Adrenal gland (tissue), 12 donors: ENCODE data around the gene PMPCA. TPM values are rescaled to one million over a fixed set of nuclear protein-coding genes. Genes with fewer than 3 reads are reported as not detected.

ENCODE experiments used
- DNase-seq, 7 donors: peaks; one replicate each; pipeline ENCODE4 v3.0.0-alpha.2; 2019 to 2020
- H3K27ac ChIP-seq, 5 donors: fragments of 200-600 bp; sonication (generic) in 4 of 5; 1 replicate in 3 of 5; 2 replicates in 2 of 5; pipeline versions ENCODE4 v1.5.1 to v1.8.0; 2016 to 2020; ENCODE audit warnings: mild to moderate bottlenecking in 1 of 5
- H3K27me3 ChIP-seq: fragments of 200-600 bp; 2 replicates; pipeline ENCODE4 v1.8.0; 2021
- H3K36me3 ChIP-seq, 2 donors: fragments of 200-600 bp; replicated peaks in 1 of 2; 1 replicate in 1 of 2; 2 replicates in 1 of 2; pipeline versions ENCODE4 v1.5.1 to v1.8.0; 2018 to 2022
- H3K4me1 ChIP-seq, 2 donors: fragments of 200-600 bp; replicated peaks in 1 of 2; 1 replicate in 1 of 2; 2 replicates in 1 of 2; pipeline versions ENCODE4 v1.5.1 to v1.8.0; 2018 to 2021
- H3K4me3 ChIP-seq, 4 donors: fragments of 200-600 bp; sonication (generic) in 3 of 4; one replicate each; pipeline ENCODE4 v1.5.1; 2016 to 2018
- H3K9me3 ChIP-seq, 3 donors: fragments of 200-600 bp; sonication (generic) in 1 of 3; replicated peaks in 1 of 3; 1 replicate in 2 of 3; 2 replicates in 1 of 3; pipeline versions ENCODE4 v1.5.1 to v1.8.0; 2016 to 2021
- CTCF ChIP-seq, 6 experiments: fragments of 450-650 bp in 4 of 6; fragments of 200-600 bp in 2 of 6; sonication (generic) in 1 of 6; IDR thresholded peaks; 1 replicate in 5 of 6; 2 replicates in 1 of 6; pipeline versions ENCODE4 v1.5.1 to v1.8.0; 2016 to 2021; ENCODE audit warnings: antibody characterized with exemption in 6 of 6, mild to moderate bottlenecking in 2 of 6, moderate library complexity in 1 of 6
- POLR2A ChIP-seq, 2 donors: fragments of 450-650 bp; IDR thresholded peaks; one replicate each; pipeline ENCODE4 v1.6.1; 2017; ENCODE audit warnings: antibody characterized with exemption in 2 of 2, mild to moderate bottlenecking in 2 of 2, moderate library complexity in 1 of 2
- WGBS, 4 donors: extraction: QIAGEN DNeasy Blood & Tissue Kit in 2 of 4; methylation state at CpG; one replicate each; pipeline versions ENCODE4 v1.1.5 to v1.1.7; 2013 to 2017; 5-methylcytosine and 5-hydroxymethylcytosine counted together
- intact Hi-C, 2 donors: fragments of 100-400 bp; cut with DNase I; formaldehyde crosslinking; loops; one replicate each; pipeline versions ENCODE4 v1.14.1 to v1.15.0; 2022 to 2023
- polyA plus RNA-seq, 3 donors: library from polyadenylated mRNA; stranded (reverse); fragments of 200-250 nt in 2 of 3; fragments of 350-450 nt in 1 of 3; fragmentation: Illumina TruSeq in 1 of 3; extraction: RNeasy Lipid Tissue Mini Kit (QIAGEN cat#74804) in 1 of 3; gene quantifications; one replicate each; pipeline ENCODE4 v1.2.3, GENCODE V29; 2013 to 2014
- total RNA-seq, 9 donors: library from RNA; depleted of rRNA in 4 of 9; stranded (reverse); fragments of >200 nt in 4 of 9; fragments of 120-200 nt in 1 of 9; fragmentation: NEBNext Ultra II Directional in 1 of 9; extraction: Animal tissue kit (Norgen Biotek cat#: 25700) in 1 of 9; gene quantifications; one replicate each; pipeline versions ENCODE4 v1.1.0 to v1.2.4, GENCODE V29; 2013 to 2023
- donor health status: healthy with polysubstance abuse.
- donor health status: Bipolar disorder and iron deficiency.
- donor health status: DM: yes; HTN: yes; CAD: no.
- donor health status: DM: no; HTN: no; CAD: no.
- donor health status: DM: no; HTN: no; CAD: no.
- donor health status: DM: yes; HTN: yes; CAD: no.

Gene PMPCA
- total and polyA plus RNA-seq, 12 donors: 43.4 to 138 (median 81.6) TPM

GRCh38 chr9:136385015-136385414 is 25.4 kb upstream of the PMPCA start:
- H3K4me1 ChIP-seq: no peaks in the 10 kb centered on the region
- H3K27me3 ChIP-seq: no peaks in the 10 kb centered on the region
- no peak overlapping the region for H3K27ac ChIP-seq
- no peaks in the 10 kb centered on the region for H3K9me3 ChIP-seq
- intact Hi-C loops: no loop called here
- no peak for DNase-seq
- peaks cover 0 to 72% of the 10 kb centered on the region in 2 donors for H3K36me3 ChIP-seq
- no peak overlapping the region for H3K4me3 ChIP-seq
- TF ChIP-seq CTCF (IDR thresholded peaks at IDR 0.05) (no peak), POLR2A (IDR thresholded peaks at IDR 0.05) (no peak)
- WGBS, 4 donors: 87 to 92% (median 89%) methylated on average over 11 of the region's 11 CpGs

GRCh38 chr9:136386018-136386417 is 24.4 kb upstream of the PMPCA start:
- WGBS, 4 donors: 82 to 87% (median 85%) methylated on average over 13 of the region's 13 CpGs
- Histone ChIP-seq H3K9me3 (no peaks in the 10 kb centered on the region), H3K4me3 (no peak overlapping the region), H3K4me1 (no peaks in the 10 kb centered on the region), H3K27me3 (no peaks in the 10 kb centered on the region), H3K36me3 (peaks cover 0 to 63% of the 10 kb centered on the region in 2 donors), H3K27ac (no peak overlapping the region)
- TF ChIP-seq POLR2A (IDR thresholded peaks at IDR 0.05) (no peak), CTCF (IDR thresholded peaks at IDR 0.05) (no peak)
- intact Hi-C loops: no loop called here
- no peak for DNase-seq

GRCh38 chr9:136387217-136387616 is 23.2 kb upstream of the PMPCA start:
- intact Hi-C loops: no loop called here
- TF ChIP-seq CTCF (IDR thresholded peaks at IDR 0.05) (no peak), POLR2A (IDR thresholded peaks at IDR 0.05) (no peak)
- 93 to 98% (median 97%) methylated on average over 6 to 19 of the region's 19 CpGs for WGBS, 4 donors
- Histone ChIP-seq H3K4me3 (no peak overlapping the region), H3K4me1 (no peaks in the 10 kb centered on the region), H3K27me3 (no peaks in the 10 kb centered on the region), H3K9me3 (no peaks in the 10 kb centered on the region), H3K27ac (no peak overlapping the region), H3K36me3 (peaks cover 0 to 61% of the 10 kb centered on the region in 2 donors)
- no peak for DNase-seq

- H3K9me3 ChIP-seq: no peaks in the 10 kb centered on the region
- no peak for DNase-seq
- H3K27me3 ChIP-seq: no peaks in the 10 kb centered on the region
- H3K36me3 ChIP-seq: peaks cover 0 to 64% of the 10 kb centered on the region in 2 donors
- 86 to 93% (median 92%) methylated on average over 12 to 14 of the region's 14 CpGs for WGBS, 4 donors
- intact Hi-C loops: no loop called here
- no peak overlapping the region for H3K27ac ChIP-seq
- H3K4me1 ChIP-seq: no peaks in the 10 kb centered on the region
- H3K4me3 ChIP-seq: no peak overlapping the region
- TF ChIP-seq CTCF (IDR thresholded peaks at IDR 0.05) (no peak), POLR2A (IDR thresholded peaks at IDR 0.05) (no peak)
Measured at GRCh38 chr9:136389396-136389795, 21.1 kb upstream of the PMPCA start.
